DOHH2 (cell line): ENCODE results near the gene MEAF6.

ENCODE experiments used
- EZH2phosphoT487 ChIP-seq: fragments of 200-600 bp; sonication (generic); IDR thresholded peaks from 2 replicates; pipeline ENCODE4 v1.6.1; 2017; ENCODE audit warnings: borderline replicate concordance, mild to moderate bottlenecking, antibody characterized with exemption, low read length, moderate library complexity, mixed read lengths
- TF ChIP-seq, protein P1 (sequence below): fragments of 200-600 bp; sonication (generic); IDR thresholded peaks from one replicate; pipeline ENCODE4 v1.5.1; 2014; ENCODE audit warnings: antibody characterized with exemption, mild to moderate bottlenecking, low read depth, low read length; ENCODE audit not compliant: poor library complexity, severe bottlenecking

DNA sequence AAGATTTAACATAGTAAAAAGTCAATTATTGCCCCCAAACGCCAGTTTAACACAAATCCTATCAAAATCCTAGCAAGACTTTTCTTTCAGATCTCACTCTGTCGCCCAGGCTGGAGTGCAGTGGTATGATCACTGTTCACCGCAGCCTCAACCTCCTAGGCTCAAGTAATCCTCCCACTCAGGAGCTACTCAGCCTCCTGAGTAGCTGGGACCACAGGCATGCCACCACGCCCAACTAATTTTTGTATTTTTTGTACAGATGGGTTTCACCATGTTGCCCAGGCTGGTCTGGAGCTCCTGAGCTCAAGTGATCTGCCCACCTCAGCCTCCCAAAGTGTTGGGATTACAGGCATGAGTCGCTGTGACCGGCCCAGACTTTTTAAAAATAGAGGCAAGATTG lies 34.8 kb upstream of the MEAF6 start:
- TF ChIP-seq, protein P1, sequence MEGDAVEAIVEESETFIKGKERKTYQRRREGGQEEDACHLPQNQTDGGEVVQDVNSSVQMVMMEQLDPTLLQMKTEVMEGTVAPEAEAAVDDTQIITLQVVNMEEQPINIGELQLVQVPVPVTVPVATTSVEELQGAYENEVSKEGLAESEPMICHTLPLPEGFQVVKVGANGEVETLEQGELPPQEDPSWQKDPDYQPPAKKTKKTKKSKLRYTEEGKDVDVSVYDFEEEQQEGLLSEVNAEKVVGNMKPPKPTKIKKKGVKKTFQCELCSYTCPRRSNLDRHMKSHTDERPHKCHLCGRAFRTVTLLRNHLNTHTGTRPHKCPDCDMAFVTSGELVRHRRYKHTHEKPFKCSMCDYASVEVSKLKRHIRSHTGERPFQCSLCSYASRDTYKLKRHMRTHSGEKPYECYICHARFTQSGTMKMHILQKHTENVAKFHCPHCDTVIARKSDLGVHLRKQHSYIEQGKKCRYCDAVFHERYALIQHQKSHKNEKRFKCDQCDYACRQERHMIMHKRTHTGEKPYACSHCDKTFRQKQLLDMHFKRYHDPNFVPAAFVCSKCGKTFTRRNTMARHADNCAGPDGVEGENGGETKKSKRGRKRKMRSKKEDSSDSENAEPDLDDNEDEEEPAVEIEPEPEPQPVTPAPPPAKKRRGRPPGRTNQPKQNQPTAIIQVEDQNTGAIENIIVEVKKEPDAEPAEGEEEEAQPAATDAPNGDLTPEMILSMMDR = no peak
- no peak for TF ChIP-seq EZH2phosphoT487
